Measurements from ENCODE around the gene ABCC4.

The ABCC4 gene

DNA sequence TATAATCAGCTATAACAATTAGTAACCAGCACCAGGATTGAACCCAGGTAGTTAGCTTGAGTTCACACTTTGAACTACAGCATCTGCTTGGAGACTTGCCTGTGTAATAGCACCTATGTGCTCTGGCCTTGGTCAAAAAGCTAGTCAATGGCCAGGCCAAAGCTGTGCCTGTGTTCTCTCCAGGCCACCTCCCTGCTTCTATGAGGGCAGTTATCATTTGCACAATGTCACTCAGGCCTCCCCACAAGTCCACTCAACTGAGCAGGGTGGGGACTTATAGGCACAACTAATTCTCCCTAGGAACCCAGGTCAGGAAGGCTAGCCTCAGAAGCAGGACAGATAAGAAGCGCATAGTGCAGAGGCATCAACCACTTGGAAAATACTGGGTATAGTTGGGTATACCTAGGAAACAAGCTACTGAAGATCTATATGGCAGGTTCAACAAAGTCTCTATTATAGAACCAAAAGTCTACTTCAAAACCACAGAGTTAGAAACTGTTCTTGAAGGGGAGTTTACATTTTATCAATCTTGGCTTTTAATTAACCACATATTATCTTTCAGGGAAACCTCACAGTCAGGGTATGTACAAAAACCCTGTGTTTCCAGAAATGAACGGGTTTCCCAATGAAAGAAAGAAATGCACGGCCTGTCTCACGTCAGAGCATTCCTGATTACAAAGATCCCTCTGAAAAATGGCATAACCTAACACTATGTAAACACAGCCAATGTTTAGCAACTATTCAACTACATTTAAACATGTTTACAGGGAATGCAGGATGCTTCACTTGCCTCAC, 140.9 kb downstream of the ABCC4 start:
- no peak for DNase-seq (ENCODE audit: low read depth, low spot score)

DNA sequence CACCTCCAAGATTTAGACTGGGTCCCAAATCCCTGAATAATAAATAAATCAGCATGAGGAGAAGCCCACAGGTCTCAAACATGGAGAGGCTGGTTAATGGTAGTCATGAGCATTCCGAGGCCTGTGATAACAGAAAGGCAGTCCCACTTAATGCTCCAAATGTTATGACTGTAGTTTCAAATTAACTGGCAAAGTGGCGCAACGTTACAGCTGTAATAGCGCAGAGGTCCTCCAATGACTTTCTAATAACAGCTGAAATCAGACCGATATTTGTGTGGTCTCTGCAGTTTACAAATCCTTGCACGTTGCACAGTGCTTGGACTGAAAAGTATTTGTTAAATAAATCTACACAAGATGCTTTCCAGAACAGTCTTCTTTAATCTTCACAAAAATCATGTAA, 141.8 kb downstream of the ABCC4 start:
- no peak for DNase-seq (ENCODE audit: low read depth, low spot score)

DNA sequence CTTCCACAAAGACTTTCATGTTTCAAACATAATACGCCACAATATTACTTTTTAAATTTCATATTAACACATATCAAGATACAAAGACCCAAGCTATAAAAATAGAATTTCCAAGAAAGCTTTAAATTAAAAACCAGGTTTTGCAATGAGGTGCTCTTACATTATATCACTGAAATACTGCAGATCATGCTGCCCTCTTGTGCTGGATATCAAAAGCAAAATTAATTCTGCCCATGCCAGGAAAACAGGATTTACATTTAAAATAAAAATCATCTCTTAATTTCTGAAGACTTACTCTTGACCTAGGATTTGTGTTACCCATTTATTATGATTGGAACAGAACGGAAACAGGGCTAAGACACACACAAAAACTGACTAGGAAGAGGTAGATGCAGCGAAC, 145.0 kb downstream of the ABCC4 start:
- DNase-seq (ENCODE audit: low read depth, low spot score), result no peak

GRCh38 chr13:95155504-95155903, 145.7 kb downstream of the ABCC4 start:
- no peak for DNase-seq (ENCODE audit: low read depth, low spot score)

- DNase-seq (ENCODE audit: low read depth, low spot score), result no peak
Observed at GRCh38 chr13:95155093-95155492, 146.2 kb downstream of the ABCC4 start.

GRCh38 chr13:95154413-95154886, 146.8 kb downstream of the ABCC4 start:
- no peak for DNase-seq (ENCODE audit: low read depth, low spot score)

GRCh38 chr13:95153647-95154412, 147.4 kb downstream of the ABCC4 start:
- DNase-seq (ENCODE audit: low read depth, low spot score), result no peak

- DNase-seq (ENCODE audit: low read depth, low spot score), result no peak
Observed at GRCh38 chr13:95151942-95152587, 149.2 kb downstream of the ABCC4 start.

GRCh38 chr13:95150555-95150954, 150.7 kb downstream of the ABCC4 start:
- no peak for DNase-seq (ENCODE audit: low read depth, low spot score)

DNA sequence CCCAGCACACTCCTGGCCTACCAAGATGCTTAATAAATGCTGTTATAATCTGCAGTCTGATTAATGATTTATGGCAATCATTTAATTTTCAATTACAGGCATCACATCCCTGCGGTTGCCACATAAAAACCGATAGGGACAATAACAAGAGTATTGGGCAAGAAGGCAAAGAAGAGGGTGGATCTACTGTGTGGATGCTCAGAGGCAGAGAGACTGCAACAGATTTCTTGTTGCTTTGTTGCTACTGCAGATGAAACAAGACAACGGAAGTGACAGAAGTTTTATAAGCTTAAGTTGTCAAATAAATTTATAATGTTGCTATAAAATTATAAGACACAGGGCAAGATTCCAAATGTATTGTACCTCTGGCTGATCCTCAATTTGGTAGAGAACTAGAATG, 154.8 kb downstream of the ABCC4 start:
- no peak for DNase-seq (ENCODE audit: low read depth, low spot score)

- DNase-seq (ENCODE audit: low read depth, low spot score), result no peak
Observed at GRCh38 chr13:95145587-95145986, 155.7 kb downstream of the ABCC4 start.

- no peak for DNase-seq (ENCODE audit: low read depth, low spot score)
Observed at GRCh38 chr13:95140502-95140901, 160.7 kb downstream of the ABCC4 start.

DNA sequence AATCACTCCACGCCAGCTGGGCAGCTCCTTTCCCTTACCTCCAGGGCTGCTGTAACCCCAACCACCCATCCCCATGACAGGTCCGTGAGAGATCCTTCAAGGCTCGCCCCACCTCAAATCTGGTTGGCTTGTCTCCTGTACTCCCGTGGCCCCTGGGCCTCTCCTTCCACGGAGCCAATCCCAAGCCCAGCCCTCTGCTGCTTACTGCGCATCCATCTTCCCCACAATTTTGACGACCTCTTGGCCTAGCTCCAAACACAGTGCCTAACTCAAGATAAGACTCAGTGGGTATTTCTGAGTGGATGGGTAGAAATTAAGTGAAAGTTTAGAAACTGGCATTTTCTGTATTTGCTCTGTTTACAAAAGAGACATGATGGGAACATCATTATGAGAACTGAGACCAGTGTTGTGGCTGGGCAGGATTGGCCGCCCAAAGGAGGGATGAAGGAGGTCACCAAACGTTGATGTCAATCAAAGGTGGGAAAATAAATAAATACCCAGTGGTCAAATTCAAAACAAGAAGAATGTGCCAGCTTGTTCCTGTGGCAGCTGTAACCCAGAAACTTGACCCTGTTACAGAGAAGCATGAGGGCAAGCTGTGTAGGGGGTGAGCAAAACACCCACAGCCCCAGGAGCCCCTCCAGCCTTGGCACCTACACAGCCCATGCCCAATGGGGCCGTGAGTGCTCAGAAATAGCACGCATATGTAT, 162.2 kb downstream of the ABCC4 start:
- no peak for DNase-seq (ENCODE audit: low read depth, low spot score)

- DNase-seq (ENCODE audit: low read depth, low spot score), result no peak
Observed at GRCh38 chr13:95137096-95137495, 164.2 kb downstream of the ABCC4 start.

- no peak for DNase-seq (ENCODE audit: low read depth, low spot score)
Observed at GRCh38 chr13:95136638-95137037, 164.6 kb downstream of the ABCC4 start.

DNA sequence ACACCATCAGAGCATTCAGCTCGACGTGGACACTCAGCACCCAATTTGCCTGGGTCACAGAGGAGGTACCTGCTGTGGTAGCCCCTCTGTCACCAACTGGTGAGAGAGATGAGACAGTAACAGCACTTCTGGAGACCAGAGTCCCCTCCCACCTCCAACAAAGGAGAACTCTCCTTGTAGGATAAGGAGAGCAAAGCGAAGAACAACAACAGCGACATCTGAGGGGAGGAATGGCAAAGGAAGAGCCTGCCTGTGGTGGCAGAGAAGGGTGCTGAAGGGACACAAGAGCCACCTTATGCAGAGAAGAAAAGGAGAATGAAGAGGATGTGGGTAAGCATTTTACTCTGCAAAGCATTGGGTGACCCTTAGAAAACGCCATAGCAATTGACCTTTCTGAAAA, 167.8 kb downstream of the ABCC4 start:
- no peak for DNase-seq (ENCODE audit: low read depth, low spot score)

DNA sequence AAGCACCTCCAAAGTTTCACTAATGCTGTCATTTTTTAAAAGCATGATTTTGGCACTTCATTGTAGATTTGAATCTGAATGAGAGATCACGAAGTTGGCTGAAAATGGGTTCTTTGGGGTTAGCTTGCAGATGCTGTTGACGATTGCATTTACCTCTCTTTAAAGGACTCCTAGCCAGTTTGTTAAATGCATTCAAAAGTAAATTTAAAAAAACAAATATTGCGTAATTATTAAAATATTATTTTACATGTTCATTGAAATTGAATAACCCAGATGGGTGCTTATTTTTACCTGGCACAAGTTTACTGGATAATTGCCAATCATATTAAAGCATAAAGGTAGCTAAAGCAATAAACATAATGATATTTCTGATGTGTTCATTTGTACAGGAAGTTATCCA, 172.2 kb downstream of the ABCC4 start:
- no peak for DNase-seq (ENCODE audit: low read depth, low spot score)

GRCh38 chr13:95128045-95128643, 173.1 kb downstream of the ABCC4 start:
- DNase-seq (ENCODE audit: low read depth, low spot score), result no peak

DNA sequence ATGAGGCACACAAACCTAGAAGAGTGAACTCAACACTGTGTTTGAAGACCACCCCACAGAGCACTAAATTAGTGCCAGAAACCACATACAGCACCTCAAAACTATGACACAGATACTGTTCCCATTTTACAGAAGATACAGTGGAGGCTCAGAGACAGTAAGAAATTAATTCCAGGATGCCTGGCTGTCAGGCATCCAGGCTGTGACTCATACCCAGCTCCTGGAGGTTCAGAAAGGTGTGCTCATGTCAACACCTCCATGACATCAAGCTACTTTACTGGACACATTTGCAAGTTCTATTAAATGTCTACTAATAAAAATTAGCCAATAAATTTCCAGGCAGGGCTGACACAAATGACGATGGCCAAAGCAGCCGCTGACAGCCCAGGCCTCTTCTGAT, 176.3 kb downstream of the ABCC4 start:
- no peak for DNase-seq (ENCODE audit: low read depth, low spot score)

DNA sequence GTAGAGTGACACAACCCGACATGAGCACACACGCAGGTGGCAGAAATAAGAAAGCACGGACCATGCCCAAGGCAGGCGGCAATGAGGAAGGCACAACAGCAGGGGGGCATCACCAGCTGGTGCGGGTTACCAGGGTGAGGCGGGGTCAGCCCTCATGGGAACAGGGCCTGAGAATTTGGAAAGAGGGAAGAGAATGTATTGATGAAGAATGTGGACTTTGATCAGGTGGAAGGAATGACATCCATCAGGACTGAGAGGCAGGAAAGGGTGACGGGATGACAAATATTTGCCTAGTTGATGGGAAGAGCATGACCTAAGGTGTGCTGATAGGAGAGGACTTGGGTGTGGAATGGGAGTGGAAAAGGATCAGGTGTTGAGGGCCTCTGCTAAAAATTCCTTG, 177.5 kb downstream of the ABCC4 start:
- DNase-seq (ENCODE audit: low read depth, low spot score), result no peak

- no peak for DNase-seq (ENCODE audit: low read depth, low spot score)
Observed at GRCh38 chr13:95122063-95122462, 179.2 kb downstream of the ABCC4 start.
